Activated CD4-positive, alpha-beta T cell treated with anti-CD3 and anti-CD28 coated beads, Interleukin-2, amount 50 U/mL, for 16 hours (primary cell): ENCODE results near the gene TSGA10.
"Not testable (repeated sequence)": the region's sequence is repeated elsewhere in the genome, so short reads cannot be mapped to it uniquely, and the experiment has no call there.

Source experiments
- DNase-seq: peaks from one replicate; pipeline ENCODE4 v3.0.0-alpha.2; 2020

The TSGA10 gene, protein sequence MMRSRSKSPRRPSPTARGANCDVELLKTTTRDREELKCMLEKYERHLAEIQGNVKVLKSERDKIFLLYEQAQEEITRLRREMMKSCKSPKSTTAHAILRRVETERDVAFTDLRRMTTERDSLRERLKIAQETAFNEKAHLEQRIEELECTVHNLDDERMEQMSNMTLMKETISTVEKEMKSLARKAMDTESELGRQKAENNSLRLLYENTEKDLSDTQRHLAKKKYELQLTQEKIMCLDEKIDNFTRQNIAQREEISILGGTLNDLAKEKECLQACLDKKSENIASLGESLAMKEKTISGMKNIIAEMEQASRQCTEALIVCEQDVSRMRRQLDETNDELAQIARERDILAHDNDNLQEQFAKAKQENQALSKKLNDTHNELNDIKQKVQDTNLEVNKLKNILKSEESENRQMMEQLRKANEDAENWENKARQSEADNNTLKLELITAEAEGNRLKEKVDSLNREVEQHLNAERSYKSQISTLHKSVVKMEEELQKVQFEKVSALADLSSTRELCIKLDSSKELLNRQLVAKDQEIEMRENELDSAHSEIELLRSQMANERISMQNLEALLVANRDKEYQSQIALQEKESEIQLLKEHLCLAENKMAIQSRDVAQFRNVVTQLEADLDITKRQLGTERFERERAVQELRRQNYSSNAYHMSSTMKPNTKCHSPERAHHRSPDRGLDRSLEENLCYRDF

DNA sequence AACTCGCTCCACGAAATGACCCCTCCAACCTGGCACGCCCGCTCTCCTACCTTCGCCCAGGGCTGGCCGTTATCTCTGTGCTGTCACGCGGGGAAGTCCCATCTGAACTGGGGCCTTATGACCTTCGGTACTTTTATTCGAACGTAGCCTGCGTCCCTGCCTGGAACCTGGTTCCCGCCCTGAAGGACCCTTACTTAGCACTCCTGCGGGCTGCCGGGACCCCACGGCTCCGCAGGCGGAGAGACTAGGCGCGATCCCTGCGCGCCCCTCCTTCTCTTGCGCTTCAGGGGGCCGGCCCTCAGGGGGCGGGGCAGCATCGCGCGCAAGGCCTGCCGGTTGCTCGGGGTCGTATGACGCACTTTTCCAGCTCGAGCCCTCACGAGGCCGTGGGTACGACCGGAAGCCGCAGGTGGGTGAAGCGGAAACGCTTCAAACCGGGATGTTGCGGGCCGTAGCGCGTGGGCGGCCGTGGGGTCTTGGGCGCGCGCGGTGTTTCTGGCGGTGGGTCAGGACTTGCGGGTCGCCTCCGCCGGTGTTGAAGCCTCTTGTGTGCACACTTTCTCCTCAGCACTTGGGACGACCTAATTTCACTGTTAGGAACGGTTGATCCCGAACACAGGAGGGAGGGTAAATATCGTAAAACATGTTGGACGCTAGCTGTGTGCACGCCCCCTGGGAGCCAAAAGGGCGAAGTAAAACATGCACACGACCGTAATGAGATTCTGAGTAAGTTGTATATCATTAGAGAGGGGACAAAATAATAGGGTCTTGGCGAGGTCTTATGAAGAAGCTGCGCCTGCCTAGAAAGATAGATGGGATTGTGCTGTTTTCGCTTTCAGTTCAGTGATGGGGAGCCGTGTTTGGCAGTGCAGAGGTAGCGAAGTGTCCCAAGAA, at the start of gene TSGA10, which contains the start of gene LIPT1:
TSS of gene TSGA10 (minus strand) at position 300 of the 894 bp plus-strand sequence. CDS start 45,503 bp downstream, outside the sequence.
TSS of gene LIPT1 (plus strand) at position 325 of the 894 bp plus-strand sequence. CDS start 6,991 bp downstream, outside the sequence.
- DNase-seq = peak; percentile 94

DNA sequence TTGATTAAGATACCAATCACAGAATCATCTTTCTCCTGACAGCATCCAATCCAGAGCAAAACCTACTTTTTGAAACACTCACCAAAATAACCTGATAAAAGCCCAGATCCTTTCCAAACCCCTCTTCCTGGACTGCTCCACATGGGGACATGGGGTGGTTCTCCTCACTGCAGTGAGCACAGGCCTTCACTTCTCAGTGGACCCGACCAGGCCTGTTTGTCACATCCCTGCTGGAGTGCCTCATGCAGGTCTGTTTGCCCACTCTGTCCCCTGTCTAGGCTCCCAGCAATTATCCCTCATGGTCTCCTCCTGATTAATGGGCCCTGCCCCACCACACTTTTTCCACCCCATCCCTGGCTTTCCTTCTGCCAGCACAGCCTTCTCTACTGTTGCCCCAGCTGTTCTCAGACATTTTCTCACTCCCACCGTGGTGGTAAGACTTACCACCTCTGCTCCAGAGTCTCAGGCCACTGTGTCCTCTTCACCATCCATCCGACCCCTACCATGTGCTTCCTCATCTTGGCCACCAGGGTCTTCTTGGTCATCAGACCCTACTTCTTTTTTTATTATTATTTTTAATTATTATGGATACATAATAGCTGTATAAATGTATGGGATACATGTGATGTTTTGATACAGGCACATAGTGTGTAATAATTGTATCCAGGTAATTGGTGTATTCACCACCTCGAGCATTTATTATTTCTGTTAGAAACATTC, 47.4 kb upstream of the TSGA10 start:
- DNase-seq = no peak

DNA sequence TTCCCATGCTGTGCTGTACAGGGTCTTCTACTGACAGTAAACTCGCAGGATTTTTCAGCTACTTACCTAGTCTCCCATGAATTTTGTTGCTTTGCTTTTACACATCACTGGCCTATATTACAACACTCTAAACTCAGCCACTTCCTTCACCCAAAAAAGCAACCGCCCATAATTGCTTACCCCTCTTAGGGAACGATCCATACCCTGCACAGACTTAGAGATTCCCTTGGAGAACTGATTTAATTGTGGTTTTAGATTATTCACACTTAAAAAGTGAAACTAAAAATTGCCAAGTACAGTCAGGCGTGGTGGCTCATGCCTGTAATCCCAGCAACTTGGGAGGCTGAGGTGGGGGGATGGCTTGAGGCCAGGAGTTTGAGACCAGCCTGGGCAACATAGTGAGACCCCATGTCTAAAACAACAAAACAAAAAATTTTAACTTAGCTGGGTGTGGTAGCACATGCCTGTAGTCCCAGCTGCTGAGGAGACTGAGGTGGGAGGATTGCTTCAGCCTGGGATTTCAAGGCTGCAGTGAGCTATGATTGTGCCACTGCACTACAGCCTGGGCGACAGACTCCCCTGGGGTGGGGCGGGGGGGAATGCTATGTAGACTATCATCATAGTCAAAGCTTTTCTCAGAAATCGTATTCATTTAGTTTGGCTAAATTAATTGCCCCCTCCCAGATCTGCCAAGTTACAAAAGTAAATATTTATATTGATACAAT, 45.5 kb upstream of the TSGA10 start:
- DNase-seq = no peak

DNA sequence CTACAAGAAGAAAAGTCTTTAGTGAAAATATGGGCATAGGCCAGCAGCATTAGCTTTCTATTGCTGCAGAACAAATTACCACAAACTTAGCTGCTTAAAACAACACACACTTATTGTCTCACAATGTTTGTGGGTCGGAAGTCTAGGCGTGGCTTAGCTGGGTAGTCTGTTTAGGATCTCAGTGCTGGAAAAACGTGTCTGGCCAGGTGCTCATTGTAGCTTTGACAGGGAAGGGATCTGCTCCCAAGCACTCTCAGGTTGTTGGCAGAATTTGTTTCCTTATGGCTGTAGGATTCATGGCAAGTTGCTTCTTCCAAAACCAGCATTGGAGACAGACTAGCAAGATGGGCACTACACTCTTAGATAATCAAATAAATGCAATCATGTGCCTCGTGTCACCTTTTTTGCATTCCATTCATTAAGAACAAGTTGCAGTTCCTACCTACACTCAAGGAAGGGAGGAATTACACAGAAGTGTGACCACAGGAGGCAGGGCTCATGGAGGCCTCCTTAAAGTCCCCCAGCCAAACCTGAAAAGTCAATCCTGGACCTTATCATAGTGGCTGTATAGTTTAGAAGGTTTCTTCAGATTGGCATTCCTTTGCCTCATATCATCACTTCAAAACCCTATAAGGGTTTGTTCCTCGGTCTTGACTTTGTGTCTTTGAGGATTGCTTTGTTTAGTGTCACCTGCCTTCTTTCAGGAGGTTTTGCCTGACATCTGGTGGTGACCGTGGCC, 43.5 kb upstream of the TSGA10 start:
- no peak for DNase-seq

DNA sequence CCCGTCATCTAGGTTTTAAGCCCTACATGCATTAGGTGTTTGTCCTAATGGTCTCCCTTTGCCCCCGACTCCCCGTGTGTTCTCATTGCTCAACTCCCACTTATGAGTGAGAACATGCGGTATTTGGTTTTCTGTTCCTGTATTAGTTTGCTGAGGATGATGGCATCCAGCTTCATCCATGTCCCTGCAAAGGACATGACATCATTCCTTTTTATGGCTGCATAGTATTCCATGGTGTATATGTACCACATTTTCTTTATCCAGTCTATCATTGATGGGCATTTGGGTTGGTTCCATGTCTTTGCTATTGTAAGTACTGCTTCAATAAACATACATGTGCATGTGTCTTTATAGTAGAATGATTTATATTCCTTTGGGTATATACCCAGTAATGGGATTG, 37.6 kb upstream of the TSGA10 start:
- DNase-seq = not testable (repeated sequence)

DNA sequence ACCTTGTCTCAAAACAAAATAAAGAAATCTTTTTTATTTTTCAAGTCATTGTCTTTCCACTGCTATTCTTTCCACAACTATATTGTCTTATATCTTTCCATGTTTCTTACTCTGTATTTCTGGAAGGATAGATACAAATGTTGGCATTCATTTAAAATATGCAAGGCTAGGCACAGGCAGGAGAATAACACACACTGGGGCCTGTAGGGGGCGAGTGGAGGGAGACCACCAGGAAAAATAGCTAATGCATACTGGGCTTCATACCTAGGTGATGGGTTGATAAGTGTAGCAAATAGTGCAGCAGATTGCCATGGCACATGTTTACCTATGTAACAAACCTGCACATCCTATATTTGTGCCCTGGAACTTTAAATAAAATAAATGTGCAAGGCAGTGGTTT, 35.8 kb upstream of the TSGA10 start:
- DNase-seq = no peak

DNA sequence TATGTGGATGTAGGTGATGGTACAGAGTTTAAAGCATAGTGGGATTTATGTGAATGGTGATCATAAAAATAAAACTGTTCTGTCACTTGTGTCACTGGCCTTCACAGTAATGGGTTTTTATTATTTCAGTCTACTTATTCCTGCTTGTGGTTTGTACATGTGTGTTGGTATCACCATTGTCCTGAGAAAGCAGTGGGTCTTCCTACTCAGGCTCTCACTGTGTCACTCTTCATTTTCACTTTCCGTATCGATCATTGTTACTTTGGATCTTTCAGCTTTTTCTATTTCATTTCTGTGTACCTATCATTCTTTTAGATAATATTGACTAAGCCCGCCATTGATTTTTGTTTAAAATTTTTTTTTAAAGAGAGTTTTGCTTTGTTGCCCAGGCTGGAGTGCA, 33.6 kb upstream of the TSGA10 start:
- no peak for DNase-seq

DNA sequence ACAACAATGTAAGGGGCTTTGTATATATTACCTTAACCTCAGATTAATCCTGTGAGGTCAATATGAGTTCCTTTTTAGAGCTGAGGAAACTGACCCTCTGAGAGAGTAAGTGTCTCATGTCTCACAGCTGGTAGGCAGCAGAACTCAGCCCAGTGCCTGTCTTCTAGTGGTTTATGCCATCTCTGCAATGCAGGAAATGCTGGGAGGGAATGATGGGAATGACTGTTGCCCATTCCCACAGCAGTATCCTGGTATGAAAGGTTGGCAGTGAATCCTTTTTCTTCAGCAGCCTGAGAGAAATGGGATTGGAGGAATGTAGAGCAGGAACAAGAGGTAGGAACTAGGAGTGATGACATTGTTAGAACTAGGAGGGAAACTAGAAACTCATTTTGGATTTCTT, 32.3 kb upstream of the TSGA10 start:
- no peak for DNase-seq

DNA sequence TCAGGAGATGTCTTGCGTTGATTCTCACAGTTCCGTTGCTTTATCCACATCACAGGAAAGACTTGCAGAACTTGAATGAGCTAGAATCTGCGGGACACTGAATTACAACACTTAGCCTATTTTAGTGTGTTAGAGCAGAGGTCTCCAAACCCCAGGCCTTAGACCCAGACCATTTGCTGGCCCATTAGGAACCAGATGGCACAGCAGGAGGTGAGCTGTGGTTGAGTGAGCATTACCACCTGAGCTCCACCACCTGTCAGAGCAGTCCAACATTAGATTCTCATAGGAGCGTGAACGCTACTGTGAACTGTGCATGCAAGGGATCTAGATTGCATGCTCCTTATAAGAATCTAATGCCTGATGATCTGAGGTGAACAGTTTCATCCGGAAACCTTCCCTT, 30.1 kb upstream of the TSGA10 start:
- DNase-seq = no peak

DNA sequence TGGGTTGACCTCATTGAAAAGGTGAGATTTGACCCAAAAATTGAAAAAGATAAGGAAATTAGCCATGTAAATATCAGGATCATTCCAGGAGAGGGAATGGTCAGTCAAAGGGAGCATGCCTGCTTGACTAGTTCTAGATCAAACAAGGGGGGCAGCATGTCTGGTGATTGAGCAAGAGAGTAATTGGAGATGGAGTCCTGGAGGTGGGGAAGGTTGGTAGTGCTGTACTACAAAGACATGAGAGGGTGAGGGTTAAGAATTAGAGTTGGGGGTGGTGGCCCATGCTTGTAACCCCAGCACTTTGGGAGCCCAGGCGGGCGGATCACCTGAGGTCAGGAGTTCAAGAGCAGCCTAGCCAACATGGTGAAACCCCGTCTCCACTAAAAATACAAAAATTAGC, 28.3 kb upstream of the TSGA10 start:
- no peak for DNase-seq

DNA sequence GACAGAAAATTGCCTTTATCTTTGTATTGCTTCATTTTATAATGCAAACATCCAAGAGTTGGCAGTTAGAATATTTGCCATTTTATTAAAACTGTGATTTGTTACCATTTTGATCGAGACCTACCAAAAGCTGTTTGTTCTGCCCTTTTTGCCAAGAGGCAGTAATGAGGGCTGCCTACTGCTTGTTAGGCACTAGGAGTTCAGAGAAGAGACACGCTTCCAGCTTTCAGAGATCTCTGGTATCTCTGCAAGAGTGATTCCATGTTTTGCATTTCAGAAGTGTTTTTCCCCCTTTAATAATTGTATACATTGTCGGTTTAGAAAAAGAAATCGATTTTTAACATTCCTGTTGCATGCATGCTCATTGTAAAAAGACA, 26.9 kb upstream of the TSGA10 start:
- DNase-seq = no peak

DNA sequence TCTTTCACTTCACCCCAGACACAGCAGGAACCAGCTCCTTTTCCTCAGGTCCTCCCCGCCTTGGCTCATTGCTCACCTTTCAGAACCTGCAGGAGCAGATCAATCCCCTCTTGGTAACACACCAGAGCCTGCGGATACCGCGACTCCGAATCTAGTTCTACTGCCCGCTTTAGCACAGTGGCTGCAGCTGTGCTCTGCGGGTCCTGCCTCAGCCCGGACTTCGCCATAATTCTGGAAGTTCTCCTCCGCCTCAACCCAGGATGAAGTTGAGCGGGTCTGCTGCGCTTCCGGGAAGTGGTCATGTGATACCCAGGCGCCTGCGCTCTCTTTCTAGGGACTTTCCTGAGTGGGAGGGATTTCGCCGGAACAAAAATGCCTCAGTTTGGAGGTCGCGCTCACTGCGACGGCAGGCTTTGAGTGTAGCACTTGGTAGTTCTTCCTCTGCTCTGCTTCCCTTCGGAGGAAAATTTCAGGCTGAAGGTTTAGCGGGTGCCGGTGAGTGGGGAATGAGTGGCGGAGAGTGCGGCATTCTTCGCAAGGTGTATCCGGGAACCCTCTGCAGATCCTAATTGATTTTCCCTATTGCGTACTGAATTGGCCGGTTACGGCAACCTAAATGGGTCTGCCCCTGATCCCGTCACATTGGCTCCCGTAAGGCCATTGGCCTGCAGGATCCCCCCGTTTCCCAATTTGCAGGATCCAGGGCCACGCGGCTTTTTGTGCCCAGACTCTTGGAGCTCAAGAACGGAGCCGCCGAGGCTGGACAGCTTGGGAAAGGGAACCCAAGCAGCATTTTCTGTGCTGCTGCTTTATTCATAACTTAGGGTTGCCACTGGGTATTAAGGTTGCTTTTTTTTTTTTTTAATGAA, 26.2 kb upstream of the TSGA10 start, which contains the start of the genes MITD1 and MRPL30:
TSS of gene MITD1 (minus strand) at position 304 of the 869 bp plus-strand sequence. CDS start at position 227, 77 bp downstream.
TSS of gene MRPL30 (plus strand) at position 430 of the 869 bp plus-strand sequence. CDS start 5,020 bp downstream, outside the sequence.
- DNase-seq = peak; percentile 94

DNA sequence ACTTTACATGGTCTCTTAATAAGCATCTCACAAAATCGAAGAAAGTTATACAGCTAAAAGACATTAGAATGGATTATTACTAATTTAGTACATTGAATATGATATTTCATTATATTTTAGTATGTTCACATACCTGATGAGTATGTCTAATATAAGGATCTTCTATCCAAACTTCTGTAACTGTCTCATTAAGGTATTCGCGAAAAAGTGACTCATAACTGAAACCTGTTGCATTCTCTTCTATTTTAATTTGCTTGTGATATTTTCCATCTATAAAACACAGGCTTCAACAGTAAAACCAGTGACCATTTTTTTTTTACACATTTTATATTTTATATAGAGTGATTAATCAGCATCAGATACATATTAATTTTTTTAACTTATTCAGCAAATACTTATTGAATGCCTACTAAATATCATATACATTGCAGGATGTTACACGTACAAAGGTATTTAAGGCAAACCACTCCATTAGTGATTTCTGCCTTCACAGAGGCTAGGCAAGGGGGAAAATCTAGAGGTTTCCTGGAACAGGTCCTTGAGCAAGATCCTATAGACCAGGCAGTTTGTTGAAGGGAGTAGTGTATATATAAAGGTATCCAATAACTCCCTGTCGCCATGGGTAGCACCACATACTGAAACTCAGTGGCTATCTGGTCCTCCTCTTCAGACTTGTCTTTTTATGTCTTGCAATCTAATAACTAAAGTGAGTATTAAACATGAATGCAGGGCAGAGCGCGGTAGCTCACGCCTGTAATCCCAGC, 16.8 kb upstream of the TSGA10 start:
- DNase-seq = no peak

DNA sequence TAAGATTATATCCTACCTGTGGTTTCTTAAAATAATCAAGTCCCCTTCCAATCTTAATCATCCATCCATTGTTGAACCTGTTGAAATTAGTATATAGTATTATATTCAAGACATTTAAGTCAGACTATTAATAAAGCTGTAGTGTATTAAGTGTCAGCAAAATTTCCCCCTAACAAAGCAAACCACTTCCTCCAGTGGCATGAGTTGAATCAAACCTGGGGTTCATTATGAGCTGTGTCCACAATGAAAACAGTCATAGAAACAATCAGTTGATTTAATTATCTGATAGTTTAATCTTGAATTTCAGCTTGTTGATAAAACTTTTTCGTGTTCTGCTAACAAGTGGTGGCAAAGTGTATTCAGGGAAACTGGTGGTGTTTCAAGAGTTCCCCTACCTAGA, 14.8 kb upstream of the TSGA10 start:
- peak; percentile 43 for DNase-seq

DNA sequence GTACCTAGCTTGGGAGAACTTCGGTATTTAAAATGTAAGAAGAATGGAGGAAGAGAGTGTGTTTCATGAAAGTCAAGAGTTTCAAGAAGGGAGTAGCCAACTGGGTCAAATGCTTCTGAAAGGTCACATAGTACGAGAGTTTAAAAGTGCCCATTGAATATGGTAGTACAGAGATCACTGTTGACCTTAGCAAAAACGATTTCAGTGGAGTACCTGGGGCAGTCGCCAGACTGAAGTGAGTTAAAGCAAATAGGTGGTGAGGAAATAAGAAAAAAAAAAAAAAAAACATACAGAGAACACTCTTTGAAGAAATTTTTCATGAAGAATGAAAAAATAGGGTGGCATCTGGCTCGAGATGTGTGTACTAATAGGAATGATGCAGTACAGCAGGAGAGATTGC, 11.5 kb upstream of the TSGA10 start:
- DNase-seq = no peak

DNA sequence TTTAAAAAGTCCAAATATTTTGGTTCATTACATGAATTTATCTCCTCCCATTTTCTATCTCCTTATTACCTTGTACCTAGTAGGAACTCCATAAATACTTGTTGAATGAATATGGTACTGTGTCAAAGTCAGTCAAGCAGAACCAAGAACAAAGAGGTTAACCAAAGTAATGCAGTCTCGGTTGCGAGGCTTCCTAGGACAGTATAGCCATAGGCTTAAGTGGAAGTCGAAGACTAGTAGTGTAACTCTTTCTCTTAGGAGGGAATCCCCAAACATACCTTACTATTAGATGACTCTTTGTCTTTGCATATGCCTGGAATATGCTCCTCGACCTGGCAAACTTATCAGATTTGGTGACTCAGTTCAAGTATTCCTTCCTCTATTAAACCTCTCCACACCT, 4.9 kb upstream of the TSGA10 start:
- no peak for DNase-seq

DNA sequence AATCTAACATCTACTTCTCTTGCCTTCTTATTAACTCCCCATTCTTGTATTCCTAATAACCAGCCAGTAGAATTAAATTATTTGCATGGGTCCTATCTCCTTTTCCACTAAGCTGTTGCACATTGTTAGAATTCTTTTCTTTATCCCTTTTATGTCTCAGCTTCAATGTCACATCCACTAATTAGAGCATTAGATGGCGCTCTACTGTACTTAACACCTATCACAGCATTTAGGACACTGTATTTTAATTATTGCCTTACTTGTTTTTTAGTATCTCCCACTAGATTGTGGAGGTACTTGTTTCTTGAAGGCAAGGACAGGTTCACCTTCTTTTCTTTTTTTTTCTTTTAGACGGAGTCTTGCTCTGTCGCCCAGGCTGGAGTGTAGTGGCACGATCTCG, 3.9 kb upstream of the TSGA10 start:
- no peak for DNase-seq

DNA sequence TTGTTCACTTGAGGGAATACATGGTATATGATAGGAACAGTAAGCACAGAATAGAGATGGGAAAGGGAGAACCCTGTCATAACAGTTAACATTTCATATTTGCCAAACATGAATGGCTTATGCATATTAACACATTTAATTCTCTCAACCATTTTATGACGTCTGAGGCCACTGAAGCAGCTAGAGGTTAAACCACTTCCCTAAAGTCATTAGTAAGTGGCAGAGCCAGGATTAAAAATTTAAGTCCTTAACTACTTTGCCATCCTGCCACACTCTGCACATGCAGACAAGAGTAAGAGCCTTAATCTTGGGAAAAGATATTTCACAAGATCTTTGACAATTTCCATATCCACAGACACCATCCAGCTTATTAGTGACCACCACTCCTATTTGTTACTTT, 2.1 kb upstream of the TSGA10 start:
- no peak for DNase-seq
